SK-N-SH (cell line): ENCODE measurements around the gene MYO18B. TPM values are rescaled to one million over a fixed set of nuclear protein-coding genes. Genes with fewer than 3 reads are reported as not detected.

Source experiments
- CTCF ChIA-PET: fragments of 300-600, 350-600 bp; formaldehyde crosslinking; extraction: SDS; loops from one replicate; lab custom pipeline; 2021; lab: Yijun Ruan, JAX
- POLR2A ChIA-PET: fragments of 350-600 bp; sonication (Branson Sonifier 250); formaldehyde crosslinking; extraction: SDS; loops from one replicate; lab custom pipeline; 2020; ENCODE audit warnings: antibody characterized with exemption, inconsistent platforms; lab: Yijun Ruan, JAX
- DNase-seq: peaks from one replicate; pipeline ENCODE4 v3.0.0; 2012
- H2AFZ ChIP-seq: fragments of 200-600 bp; sonication (generic); 2 replicates; pipeline ENCODE4 v1.8.1; 2016; ENCODE audit warnings: antibody characterized with exemption, mild to moderate bottlenecking, low read depth
- H3F3A ChIP-seq: fragments of 200-600 bp; sonication (generic); replicated peaks from 2 replicates; pipeline ENCODE3; 2016; ENCODE audit warnings: antibody characterized with exemption, mild to moderate bottlenecking; ENCODE audit not compliant: insufficient read depth
- H3K27ac ChIP-seq, 2 experiments: fragments of 200-500 bp in 1 of 2; fragments of 200-600 bp in 1 of 2; sonication (Bioruptor generic) in 1 of 2; sonication (generic), shearing (Covaris generic) in 1 of 2; 2 replicates each; pipeline versions ENCODE4 v1.5.1 to v1.6.1; 2014 to 2016; ENCODE audit warnings: low read depth in 2 of 2, inconsistent platforms in 1 of 2, low read length in 1 of 2, mild to moderate bottlenecking in 1 of 2, mixed read lengths in 1 of 2
- H3K27me3 ChIP-seq: fragments of 200-600 bp; sonication (generic), shearing (Covaris generic); 2 replicates; pipeline ENCODE4 v1.6.1; 2016; ENCODE audit warnings: mixed run types; ENCODE audit not compliant: insufficient read depth
- H3K36me3 ChIP-seq, 2 experiments: fragments of 200-500 bp in 1 of 2; fragments of 200-600 bp in 1 of 2; sonication (Bioruptor generic) in 1 of 2; sonication (generic) in 1 of 2; replicated peaks in 1 of 2; 2 replicates each; pipeline versions ENCODE3 to v1.5.1; 2014 to 2016; ENCODE audit warnings: low read length in 1 of 2, mild to moderate bottlenecking in 1 of 2; ENCODE audit not compliant: insufficient read depth in 2 of 2, control insufficient read depth in 1 of 2
- H3K4me1 ChIP-seq, 2 experiments: fragments of 200-500 bp in 1 of 2; fragments of 200-600 bp in 1 of 2; sonication (Bioruptor generic) in 1 of 2; sonication (generic), shearing (Covaris generic) in 1 of 2; 2 replicates each; pipeline versions ENCODE4 v1.5.1 to v1.6.1; 2014 to 2016; ENCODE audit warnings: low read depth in 1 of 2, low read length in 1 of 2, mixed run types in 1 of 2; ENCODE audit not compliant: insufficient read depth in 2 of 2, control insufficient read depth in 1 of 2
- H3K4me2 ChIP-seq: fragments of 200-600 bp; sonication (generic), shearing (Covaris generic); 2 replicates; pipeline ENCODE4 v1.6.1; 2017; ENCODE audit warnings: mixed run types
- H3K4me3 ChIP-seq, 2 experiments: fragments of 200-500 bp in 1 of 2; fragments of 200-600 bp in 1 of 2; sonication (Bioruptor generic) in 1 of 2; sonication (generic), shearing (Covaris generic) in 1 of 2; 2 replicates each; pipeline versions ENCODE4 v1.5.1 to v1.8.1; 2014 to 2016; ENCODE audit warnings: low read depth in 2 of 2, inconsistent platforms in 1 of 2, low read length in 1 of 2, mild to moderate bottlenecking in 1 of 2, mixed read lengths in 1 of 2, moderate library complexity in 1 of 2
- H3K79me2 ChIP-seq: fragments of 200-600 bp; sonication (generic); 2 replicates; pipeline ENCODE4 v1.8.1; 2017; ENCODE audit warnings: mild to moderate bottlenecking; ENCODE audit not compliant: insufficient read depth
- H3K9ac ChIP-seq: fragments of 200-600 bp; sonication (generic); 2 replicates; pipeline ENCODE4 v1.6.1; 2017; ENCODE audit warnings: mixed run types
- H3K9me2 ChIP-seq: fragments of 200-600 bp; sonication (generic); 2 replicates; pipeline ENCODE4 v1.6.1; 2017; ENCODE audit warnings: mixed run types
- H3K9me3 ChIP-seq: fragments of 200-600 bp; sonication (generic); 2 replicates; pipeline ENCODE4 v1.6.1; 2017; ENCODE audit warnings: mixed run types, mild to moderate bottlenecking, moderate library complexity
- H4K20me1 ChIP-seq: fragments of 200-600 bp; sonication (generic); 2 replicates; pipeline ENCODE4 v1.6.1; 2017; ENCODE audit warnings: mild to moderate bottlenecking, mixed run types; ENCODE audit not compliant: insufficient read depth
- CHD2 ChIP-seq: fragments of 150-350 bp; IDR thresholded peaks from 2 replicates; pipeline ENCODE4 v1.6.1; 2018; ENCODE audit warnings: low read length; ENCODE audit not compliant: partially characterized antibody
- ELF1 ChIP-seq: IDR thresholded peaks from 2 replicates; pipeline ENCODE4 v1.4.0; 2012
- EP300 ChIP-seq, 2 experiments: IDR thresholded peaks; 2 replicates each; pipeline versions ENCODE4 v1.4.0 to v1.6.1; 2012; ENCODE audit warnings: borderline replicate concordance in 1 of 2, low read depth in 1 of 2, low read length in 1 of 2
- FOXJ3 ChIP-seq: sonication (generic); formaldehyde crosslinking; IDR thresholded peaks from 2 replicates; pipeline ENCODE4 v1.5.1; 2020; ENCODE audit warnings: mild to moderate bottlenecking, missing genetic modification reagents
- FOXM1 ChIP-seq: IDR thresholded peaks from 2 replicates; pipeline ENCODE4 v1.4.0; 2012; ENCODE audit warnings: low read depth, mild to moderate bottlenecking
- MXI1 ChIP-seq: IDR thresholded peaks from 2 replicates; pipeline ENCODE4 v1.6.1; 2012; ENCODE audit warnings: mild to moderate bottlenecking, low read depth, low read length, improper control_type of control experiment
- NFIC ChIP-seq: IDR thresholded peaks from 2 replicates; pipeline ENCODE4 v1.4.0; 2012; ENCODE audit warnings: borderline replicate concordance
- RCOR1 ChIP-seq: fragments of 150-350 bp; IDR thresholded peaks from 2 replicates; pipeline ENCODE4 v1.6.1; 2017; ENCODE audit warnings: antibody characterized with exemption, low read length
- RXRA ChIP-seq: IDR thresholded peaks from 2 replicates; pipeline ENCODE4 v1.4.0; 2012; ENCODE audit warnings: low read depth, mild to moderate bottlenecking, borderline replicate concordance
- SIN3A ChIP-seq: IDR thresholded peaks from 2 replicates; pipeline ENCODE4 v1.6.1; 2012; ENCODE audit warnings: low read depth, mild to moderate bottlenecking, low read length, moderate library complexity, borderline replicate concordance
- TAF1 ChIP-seq: IDR thresholded peaks from 2 replicates; pipeline ENCODE4 v1.6.1; 2012; ENCODE audit warnings: low read depth, mild to moderate bottlenecking, low read length, moderate library complexity, borderline replicate concordance
- TCF12 ChIP-seq: IDR thresholded peaks from 2 replicates; pipeline ENCODE4 v1.4.0; 2012
- WGBS: methylation state at CpG from one replicate; pipeline ENCODE4 v1.1.6; 2017; ENCODE audit warnings: low lambda C conversion rate; 5-methylcytosine and 5-hydroxymethylcytosine counted together
- polyA plus RNA-seq, 3 experiments: library from polyadenylated mRNA; depleted of rRNA; stranded (reverse); fragments of >200 nt; gene quantifications; 2 replicates each; pipeline ENCODE4 v1.2.3, GENCODE V29; 2012
- TF ChIP-seq, protein P1 (sequence below): IDR thresholded peaks from 2 replicates; pipeline ENCODE4; 2012
- TF ChIP-seq, protein P2 (sequence below): IDR thresholded peaks from 2 replicates; pipeline ENCODE4 v1.4.0; 2012; ENCODE audit warnings: low read depth, borderline replicate concordance
- TF ChIP-seq, protein P3 (sequence below): IDR thresholded peaks from 2 replicates; pipeline ENCODE4 v1.4.0; 2012; ENCODE audit warnings: low read depth, borderline replicate concordance
- TF ChIP-seq, protein P4 (sequence below): IDR thresholded peaks from 2 replicates; pipeline ENCODE4 v1.6.1; 2012; ENCODE audit warnings: mild to moderate bottlenecking, low read depth, low read length, moderate library complexity

Gene MYO18B
- polyA plus RNA-seq, 1 of the 3 experiments (the other 2 are of a cell fraction), result 0.05 TPM

DNA sequence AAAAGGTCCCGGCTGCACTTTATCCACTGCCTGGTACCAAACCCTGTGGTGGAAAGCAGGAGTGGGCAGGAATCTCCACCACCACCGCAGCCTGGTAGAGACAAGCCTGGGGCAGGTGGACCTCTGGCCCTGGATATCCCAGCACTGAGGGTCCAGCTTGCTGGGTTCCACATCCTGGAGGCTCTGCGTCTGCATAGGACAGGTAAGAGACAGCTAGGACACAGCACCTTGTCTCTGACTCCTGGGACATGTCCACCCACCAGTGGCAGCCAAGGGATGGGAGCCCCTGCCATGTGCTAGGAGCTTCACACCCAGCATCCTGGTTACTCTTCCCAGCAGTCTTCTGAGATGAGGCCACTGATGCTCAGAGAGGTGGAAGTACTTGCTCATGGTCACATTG is 105.5 kb downstream of the MYO18B start:
- WGBS, result 83% methylated on average over 1 of the region's 3 CpGs
- H3K27ac ChIP-seq, result no peak overlapping the region
- H3K4me1 ChIP-seq, result no peaks in the 10 kb centered on the region
- no peak for DNase-seq
- H3K4me3 ChIP-seq, result no peak overlapping the region
- no peak overlapping the region for H3K9ac ChIP-seq
- no peaks in the 10 kb centered on the region for H3K9me3 ChIP-seq
- no peaks in the 10 kb centered on the region for H3K27me3 ChIP-seq
- POLR2A ChIA-PET, result no interaction called here
- H3F3A ChIP-seq, result no peaks in the 10 kb centered on the region
- no peaks in the 10 kb centered on the region for H3K9me2 ChIP-seq
- TF ChIP-seq SIN3A (no peak), NFIC (no peak), RXRA (no peak), ELF1 (no peak), MXI1 (no peak), CHD2 (no peak), FOXJ3 (CRISPR knock-in tag) (no peak), TAF1 (no peak), EP300 (IDR thresholded peaks at IDR 0.05; ENCODE audit: borderline replicate concordance in 1 of 2, low read depth in 1 of 2, low read length in 1 of 2) (no peak), FOXM1 (no peak), TCF12 (no peak), RCOR1 (no peak)
- TF ChIP-seq, protein P1, sequence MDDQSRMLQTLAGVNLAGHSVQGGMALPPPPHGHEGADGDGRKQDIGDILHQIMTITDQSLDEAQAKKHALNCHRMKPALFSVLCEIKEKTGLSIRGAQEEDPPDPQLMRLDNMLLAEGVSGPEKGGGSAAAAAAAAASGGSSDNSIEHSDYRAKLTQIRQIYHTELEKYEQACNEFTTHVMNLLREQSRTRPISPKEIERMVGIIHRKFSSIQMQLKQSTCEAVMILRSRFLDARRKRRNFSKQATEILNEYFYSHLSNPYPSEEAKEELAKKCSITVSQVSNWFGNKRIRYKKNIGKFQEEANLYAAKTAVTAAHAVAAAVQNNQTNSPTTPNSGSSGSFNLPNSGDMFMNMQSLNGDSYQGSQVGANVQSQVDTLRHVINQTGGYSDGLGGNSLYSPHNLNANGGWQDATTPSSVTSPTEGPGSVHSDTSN, result no peak
- TF ChIP-seq, protein P2, sequence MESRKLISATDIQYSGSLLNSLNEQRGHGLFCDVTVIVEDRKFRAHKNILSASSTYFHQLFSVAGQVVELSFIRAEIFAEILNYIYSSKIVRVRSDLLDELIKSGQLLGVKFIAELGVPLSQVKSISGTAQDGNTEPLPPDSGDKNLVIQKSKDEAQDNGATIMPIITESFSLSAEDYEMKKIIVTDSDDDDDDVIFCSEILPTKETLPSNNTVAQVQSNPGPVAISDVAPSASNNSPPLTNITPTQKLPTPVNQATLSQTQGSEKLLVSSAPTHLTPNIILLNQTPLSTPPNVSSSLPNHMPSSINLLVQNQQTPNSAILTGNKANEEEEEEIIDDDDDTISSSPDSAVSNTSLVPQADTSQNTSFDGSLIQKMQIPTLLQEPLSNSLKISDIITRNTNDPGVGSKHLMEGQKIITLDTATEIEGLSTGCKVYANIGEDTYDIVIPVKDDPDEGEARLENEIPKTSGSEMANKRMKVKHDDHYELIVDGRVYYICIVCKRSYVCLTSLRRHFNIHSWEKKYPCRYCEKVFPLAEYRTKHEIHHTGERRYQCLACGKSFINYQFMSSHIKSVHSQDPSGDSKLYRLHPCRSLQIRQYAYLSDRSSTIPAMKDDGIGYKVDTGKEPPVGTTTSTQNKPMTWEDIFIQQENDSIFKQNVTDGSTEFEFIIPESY, result no peak
- TF ChIP-seq, protein P3, sequence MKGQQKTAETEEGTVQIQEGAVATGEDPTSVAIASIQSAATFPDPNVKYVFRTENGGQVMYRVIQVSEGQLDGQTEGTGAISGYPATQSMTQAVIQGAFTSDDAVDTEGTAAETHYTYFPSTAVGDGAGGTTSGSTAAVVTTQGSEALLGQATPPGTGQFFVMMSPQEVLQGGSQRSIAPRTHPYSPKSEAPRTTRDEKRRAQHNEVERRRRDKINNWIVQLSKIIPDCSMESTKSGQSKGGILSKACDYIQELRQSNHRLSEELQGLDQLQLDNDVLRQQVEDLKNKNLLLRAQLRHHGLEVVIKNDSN, result no peak
- TF ChIP-seq, protein P4, sequence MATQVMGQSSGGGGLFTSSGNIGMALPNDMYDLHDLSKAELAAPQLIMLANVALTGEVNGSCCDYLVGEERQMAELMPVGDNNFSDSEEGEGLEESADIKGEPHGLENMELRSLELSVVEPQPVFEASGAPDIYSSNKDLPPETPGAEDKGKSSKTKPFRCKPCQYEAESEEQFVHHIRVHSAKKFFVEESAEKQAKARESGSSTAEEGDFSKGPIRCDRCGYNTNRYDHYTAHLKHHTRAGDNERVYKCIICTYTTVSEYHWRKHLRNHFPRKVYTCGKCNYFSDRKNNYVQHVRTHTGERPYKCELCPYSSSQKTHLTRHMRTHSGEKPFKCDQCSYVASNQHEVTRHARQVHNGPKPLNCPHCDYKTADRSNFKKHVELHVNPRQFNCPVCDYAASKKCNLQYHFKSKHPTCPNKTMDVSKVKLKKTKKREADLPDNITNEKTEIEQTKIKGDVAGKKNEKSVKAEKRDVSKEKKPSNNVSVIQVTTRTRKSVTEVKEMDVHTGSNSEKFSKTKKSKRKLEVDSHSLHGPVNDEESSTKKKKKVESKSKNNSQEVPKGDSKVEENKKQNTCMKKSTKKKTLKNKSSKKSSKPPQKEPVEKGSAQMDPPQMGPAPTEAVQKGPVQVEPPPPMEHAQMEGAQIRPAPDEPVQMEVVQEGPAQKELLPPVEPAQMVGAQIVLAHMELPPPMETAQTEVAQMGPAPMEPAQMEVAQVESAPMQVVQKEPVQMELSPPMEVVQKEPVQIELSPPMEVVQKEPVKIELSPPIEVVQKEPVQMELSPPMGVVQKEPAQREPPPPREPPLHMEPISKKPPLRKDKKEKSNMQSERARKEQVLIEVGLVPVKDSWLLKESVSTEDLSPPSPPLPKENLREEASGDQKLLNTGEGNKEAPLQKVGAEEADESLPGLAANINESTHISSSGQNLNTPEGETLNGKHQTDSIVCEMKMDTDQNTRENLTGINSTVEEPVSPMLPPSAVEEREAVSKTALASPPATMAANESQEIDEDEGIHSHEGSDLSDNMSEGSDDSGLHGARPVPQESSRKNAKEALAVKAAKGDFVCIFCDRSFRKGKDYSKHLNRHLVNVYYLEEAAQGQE, result no peak
- TF ChIP-seq, all 33 proteins: peak for 0
- Histone ChIP-seq H3K4me2 (no peak overlapping the region), H3K79me2 (no peaks in the 10 kb centered on the region), H2AFZ (no peak overlapping the region), H3K36me3 (no peaks in the 10 kb centered on the region), H4K20me1 (no peaks in the 10 kb centered on the region)
- CTCF ChIA-PET, result interaction anchor here (1.6 kb wide), 1 partner anchor 38 kb away, joined by 3 read pairs; no protein-coding TSS in a partner anchor
